Transverse colon (tissue), 4 donors: ENCODE data around the gene DNAJC7. TPM values are rescaled to one million over a fixed set of nuclear protein-coding genes. Genes with fewer than 3 reads are reported as not detected.

Experiments
- DNase-seq: peaks from one replicate; pipeline ENCODE4 v3.0.0-alpha.2; 2019
- H3K27ac ChIP-seq, 4 donors: fragments of 200-600 bp; sonication (generic); 2 replicates each; pipeline ENCODE4 v1.5.1; 2016 to 2018; ENCODE audit warnings: inconsistent platforms in 4 of 4
- H3K27me3 ChIP-seq: fragments of 200-600 bp; sonication (generic); 2 replicates; pipeline ENCODE4 v1.5.1; 2017; ENCODE audit warnings: inconsistent platforms
- H3K36me3 ChIP-seq, 4 donors: fragments of 200-600 bp; sonication (generic); 2 replicates each; pipeline ENCODE4 v1.5.1; 2017 to 2019; ENCODE audit warnings: inconsistent platforms in 4 of 4
- H3K4me1 ChIP-seq, 4 donors: fragments of 200-600 bp; sonication (generic); 2 replicates each; pipeline ENCODE4 v1.5.1; 2017 to 2020; ENCODE audit warnings: inconsistent platforms in 4 of 4
- H3K4me3 ChIP-seq, 4 donors: fragments of 200-600 bp; sonication (generic); 1 replicate in 1 of 4; 2 replicates in 3 of 4; pipeline versions ENCODE4 v1.5.1 to v1.6.1; 2017 to 2019; ENCODE audit warnings: inconsistent platforms in 4 of 4
- H3K9me3 ChIP-seq, 2 donors: fragments of 200-600 bp; sonication (generic); 2 replicates each; pipeline ENCODE4 v1.5.1; 2017 to 2019; ENCODE audit warnings: inconsistent platforms in 2 of 2
- CTCF ChIP-seq, 5 experiments: fragments of 200-600 bp in 3 of 5; fragments of 450-650 bp in 2 of 5; sonication (generic) in 3 of 5; IDR thresholded peaks; 1 replicate in 2 of 5; 2 replicates in 3 of 5; pipeline ENCODE4 v1.5.1; 2016 to 2017; ENCODE audit warnings: antibody characterized with exemption in 5 of 5, inconsistent platforms in 3 of 5, mild to moderate bottlenecking in 2 of 5, moderate library complexity in 1 of 5
- EP300 ChIP-seq: sonication (generic); formaldehyde crosslinking; IDR thresholded peaks from one replicate; pipeline ENCODE4 v1.6.1; 2017; ENCODE audit warnings: antibody characterized with exemption, low read depth
- POLR2A ChIP-seq: fragments of 450-650 bp; IDR thresholded peaks from one replicate; pipeline ENCODE4 v1.6.1; 2016; ENCODE audit warnings: antibody characterized with exemption, mild to moderate bottlenecking, moderate library complexity
- POLR2AphosphoS5 ChIP-seq, 3 donors: sonication (generic); formaldehyde crosslinking; IDR thresholded peaks; one replicate each; pipeline ENCODE4 v1.6.1; 2016; ENCODE audit warnings: antibody characterized with exemption in 3 of 3
- WGBS, 2 donors: methylation state at CpG; one replicate each; pipeline ENCODE4 v1.1.5; 2018; ENCODE audit warnings: low coverage in 1 of 2; 5-methylcytosine and 5-hydroxymethylcytosine counted together
- in situ Hi-C, 4 donors: fragments of 200-750 bp; cut with MboI; loops; one replicate each; pipeline versions ENCODE4 v1.15.0 to v1.15.1; 2017; ENCODE audit warnings: low sequenced_read_pairs in 3 of 4, low pct_ligation_motif_present in 1 of 4, low pct_unique_long_range_greater_than_20kb in 1 of 4
- intact Hi-C: fragments of 100-400 bp; cut with DNase I; formaldehyde crosslinking; loops from one replicate; pipeline ENCODE4 v1.15.1; 2023; ENCODE audit warnings: low total_unique reads
- total RNA-seq, 4 donors: library from RNA; depleted of rRNA; stranded (reverse); fragments of >200 nt; gene quantifications; one replicate each; pipeline ENCODE4 v1.1.0, GENCODE V29; 2016

The DNAJC7 gene
- total RNA-seq, 4 donors from 2014 or later = 18.1 to 87.5 (median 64.5) TPM

- H3K9me3 ChIP-seq = no peaks in the 10 kb centered on the region
- no peaks in the 10 kb centered on the region for H3K27me3 ChIP-seq
- DNase-seq = no peak
- peaks cover 0 to 61% (median 29%) of the 10 kb centered on the region in 4 donors for H3K36me3 ChIP-seq
- in situ Hi-C loops (no loop called here), intact Hi-C loops (no loop called here)
- no peak for TF ChIP-seq POLR2A
- no peak for TF ChIP-seq CTCF (IDR thresholded peaks at IDR 0.05)
- TF ChIP-seq POLR2AphosphoS5 (IDR thresholded peaks at IDR 0.05) = no peak
- TF ChIP-seq EP300 = no peak
- WGBS, 2 donors = 58 to 88% methylated on average over 3 of the region's 3 CpGs
- H3K27ac ChIP-seq = peak overlapping the region in 2 of 4 donors; percentile 4 to 9
- H3K4me1 ChIP-seq = peaks cover 3 to 27% (median 9%) of the 10 kb centered on the region in 4 donors
- no peak overlapping the region for H3K4me3 ChIP-seq
Measured at GRCh38 chr17:41992576-41992975, 24.7 kb downstream of the DNAJC7 start.

GRCh38 chr17:41989702-41990419 lies 27.4 kb downstream of the DNAJC7 start:
- no peak for DNase-seq
- peaks cover 3 to 27% (median 9%) of the 10 kb centered on the region in 4 donors for H3K4me1 ChIP-seq
- intact Hi-C loops (no loop called here), in situ Hi-C loops (no loop called here)
- peaks cover 0 to 61% (median 24%) of the 10 kb centered on the region in 4 donors for H3K36me3 ChIP-seq
- no peak overlapping the region for H3K4me3 ChIP-seq
- TF ChIP-seq CTCF (IDR thresholded peaks at IDR 0.05) (no peak), EP300 (no peak), POLR2A (no peak), POLR2AphosphoS5 (IDR thresholded peaks at IDR 0.05) (no peak)
- H3K9me3 ChIP-seq = no peaks in the 10 kb centered on the region
- 66 to 78% methylated on average over 3 to 5 of the region's 5 CpGs for WGBS, 2 donors
- peak overlapping the region; percentile 18 to 62 (median 51) for H3K27ac ChIP-seq
- no peaks in the 10 kb centered on the region for H3K27me3 ChIP-seq

GRCh38 chr17:41988418-41988817 lies 28.8 kb downstream of the DNAJC7 start:
- no peak for DNase-seq
- H3K36me3 ChIP-seq = peaks cover 0 to 62% (median 23%) of the 10 kb centered on the region in 4 donors
- no peaks in the 10 kb centered on the region for H3K27me3 ChIP-seq
- peaks cover 3 to 27% (median 9%) of the 10 kb centered on the region in 4 donors for H3K4me1 ChIP-seq
- 95 to 100% methylated on average over 2 of the region's 2 CpGs for WGBS, 2 donors
- no peak overlapping the region for H3K27ac ChIP-seq
- TF ChIP-seq EP300 (no peak), CTCF (IDR thresholded peaks at IDR 0.05) (no peak), POLR2A (no peak), POLR2AphosphoS5 (IDR thresholded peaks at IDR 0.05) (no peak)
- H3K9me3 ChIP-seq = no peaks in the 10 kb centered on the region
- no peak overlapping the region for H3K4me3 ChIP-seq
- in situ Hi-C loops = no loop called here
- intact Hi-C loops = no loop called here

GRCh38 chr17:41987642-41988041 lies 29.6 kb downstream of the DNAJC7 start:
- in situ Hi-C loops (no loop called here), intact Hi-C loops (no loop called here)
- DNase-seq = no peak
- Histone ChIP-seq H3K4me3 (no peak overlapping the region), H3K27me3 (no peaks in the 10 kb centered on the region), H3K36me3 (peaks cover 0 to 60% (median 22%) of the 10 kb centered on the region in 4 donors), H3K9me3 (no peaks in the 10 kb centered on the region), H3K4me1 (peaks cover 3 to 27% (median 9%) of the 10 kb centered on the region in 4 donors), H3K27ac (no peak overlapping the region)
- 84% methylated on average over 3 of the region's 3 CpGs; no CpG with 5 or more reads in 1 of the 2 donors for WGBS, 2 donors
- TF ChIP-seq EP300 (no peak), POLR2AphosphoS5 (IDR thresholded peaks at IDR 0.05) (no peak), POLR2A (no peak), CTCF (IDR thresholded peaks at IDR 0.05) (no peak)
